Effector CD8-positive, alpha-beta T cell (primary cell): ENCODE data around the gene COL23A1.
A peak's percentile ranks its signal among the peaks of the same experiment; 100 is the strongest.
"Not testable (repeated sequence)": the region's sequence is repeated elsewhere in the genome, so short reads cannot be mapped to it uniquely, and the experiment has no call there.

Experiments
- DNase-seq: peaks from one replicate; lab custom pipeline; 2025; lab: John Stamatoyannopoulos, UW

The COL23A1 gene

DNA sequence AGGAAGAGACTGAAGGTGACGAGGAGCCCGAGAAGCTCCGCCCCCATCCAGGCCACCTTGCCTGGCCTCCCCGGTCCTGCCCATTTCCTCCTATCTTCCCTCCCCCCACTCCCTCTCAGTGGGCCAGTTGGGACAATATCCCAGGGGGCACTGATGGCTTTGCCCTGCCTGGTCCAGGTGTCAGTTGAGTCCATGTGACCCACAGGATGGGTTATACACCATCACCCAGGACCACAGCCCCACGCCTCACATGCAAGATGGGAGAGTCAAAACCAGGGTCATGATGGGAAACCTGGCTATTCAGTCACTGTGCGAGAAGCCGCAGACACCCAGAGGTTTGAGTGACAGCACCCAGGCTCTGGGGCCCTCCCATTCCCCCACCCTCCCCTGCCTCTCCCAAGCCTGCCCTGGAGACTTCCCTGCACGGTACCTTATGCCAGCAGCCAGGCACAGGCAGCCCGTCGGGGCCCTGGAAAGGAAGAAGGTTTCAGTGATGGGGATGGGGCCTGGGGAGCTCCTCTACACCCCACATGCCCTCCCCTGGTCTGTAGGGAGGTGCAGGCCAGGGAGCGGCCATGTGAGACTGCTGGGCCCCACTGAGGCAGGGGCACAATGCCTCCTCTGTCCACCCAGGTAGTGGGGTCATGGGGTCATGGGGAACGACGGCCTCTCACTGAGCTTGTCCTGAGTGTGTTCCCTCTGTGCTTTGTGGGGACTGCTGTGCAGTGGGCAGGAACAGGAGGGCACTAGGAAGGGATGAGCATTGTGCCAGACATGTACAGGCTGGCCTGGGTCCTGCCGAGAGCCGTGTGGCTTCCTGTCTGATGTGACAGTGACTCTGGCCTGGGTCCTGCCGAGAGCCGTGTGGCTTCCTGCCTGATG lies 351.2 kb downstream of the COL23A1 start:
- DNase-seq, result no peak

DNA sequence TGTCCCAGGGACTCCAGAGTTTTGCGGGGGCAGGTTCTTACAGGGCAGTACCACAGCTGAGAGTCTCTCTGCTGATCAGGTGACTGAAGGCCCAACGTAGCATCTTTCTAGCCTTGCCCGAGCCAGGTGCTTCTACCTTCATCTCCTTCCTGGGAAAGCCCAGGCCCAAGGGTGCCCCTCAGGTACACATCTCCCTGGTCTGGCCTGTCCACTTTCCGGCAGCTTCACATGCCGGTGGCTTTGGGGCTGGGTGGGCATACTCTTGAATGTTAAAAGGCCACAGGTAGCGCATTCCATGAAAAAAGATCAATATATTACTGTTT lies 351.9 kb downstream of the COL23A1 start:
- DNase-seq, result no peak

DNA sequence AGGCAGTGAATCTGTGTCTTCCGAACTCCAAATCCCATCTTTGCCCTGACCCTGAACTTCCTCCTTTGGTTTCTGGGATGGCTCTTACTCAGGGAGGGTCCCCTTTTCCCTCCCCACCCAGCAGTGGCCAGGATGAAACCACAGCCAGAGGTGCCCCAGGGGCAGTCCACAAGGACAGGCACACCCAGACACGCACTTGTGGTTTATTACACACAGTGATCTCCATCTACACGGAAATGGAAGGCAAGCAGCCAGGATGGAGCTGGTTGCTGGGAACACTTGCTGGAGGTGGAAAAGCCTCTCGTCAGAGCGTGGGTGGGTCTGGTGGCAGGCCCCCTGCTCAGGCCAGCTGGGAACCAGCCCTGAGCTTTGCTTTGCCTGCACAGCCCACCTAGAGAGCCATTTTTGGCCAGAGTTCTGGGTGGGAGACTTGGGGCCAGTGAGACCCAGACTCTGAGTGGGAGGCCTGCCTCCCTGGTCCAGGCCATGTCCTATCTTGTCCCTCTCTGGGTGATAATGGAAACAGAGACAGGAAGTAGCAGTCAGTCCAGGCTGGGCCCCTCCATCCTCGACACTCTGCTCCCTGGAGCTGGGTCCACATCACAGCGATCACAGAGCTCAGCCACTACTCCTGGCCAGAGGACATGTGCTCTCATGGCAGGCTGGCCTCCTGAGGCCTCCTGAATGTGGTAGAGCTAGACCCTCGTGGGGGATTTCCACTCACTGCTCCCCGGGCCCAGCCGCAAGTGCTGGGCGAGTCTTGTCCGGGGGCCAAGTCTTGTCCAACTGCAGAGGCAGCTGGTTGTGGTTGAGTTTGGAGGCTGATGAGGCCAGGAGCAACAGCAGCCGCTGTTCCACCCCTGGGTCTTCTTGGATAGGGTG lies 352.5 kb downstream of the COL23A1 start:
- DNase-seq, result no peak

DNA sequence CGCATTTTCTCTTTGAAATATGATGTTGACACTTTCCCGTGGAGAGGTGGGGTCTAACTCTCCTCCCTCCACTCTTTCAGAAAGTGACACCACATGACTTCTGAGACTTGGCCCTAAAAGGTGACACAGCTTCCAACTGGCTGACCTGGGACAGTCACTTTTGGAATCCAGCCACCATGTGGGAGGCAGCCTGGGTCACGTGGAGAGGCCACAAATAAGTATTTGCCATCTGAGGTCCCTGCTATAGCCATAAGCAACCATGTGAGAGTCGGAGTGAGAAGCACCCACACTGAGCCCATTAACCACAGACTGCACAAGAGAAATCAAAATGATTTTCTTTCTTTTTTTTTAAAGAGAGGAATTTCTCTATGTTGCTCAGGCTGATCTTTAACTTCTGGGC lies 353.5 kb downstream of the COL23A1 start:
- DNase-seq, result no peak

DNA sequence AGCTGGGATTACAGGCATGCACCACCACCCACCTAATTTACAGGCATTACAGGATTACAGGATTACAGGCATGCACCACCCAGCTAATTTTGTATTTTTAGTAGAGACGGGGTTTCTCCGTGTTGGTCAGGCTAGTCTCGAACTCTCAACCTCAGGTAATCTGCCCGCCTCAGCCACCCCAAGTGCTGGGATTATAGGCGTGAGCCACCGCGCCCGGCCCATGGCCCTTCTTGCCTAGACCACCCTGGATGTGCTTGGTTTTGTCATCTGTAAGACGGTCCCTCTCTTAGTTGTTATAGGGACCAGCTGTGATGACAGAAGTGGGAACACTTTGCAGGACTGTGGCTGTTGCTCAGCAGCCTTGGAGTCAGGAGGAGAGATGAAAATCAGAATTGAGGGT lies 354.1 kb downstream of the COL23A1 start:
- no peak for DNase-seq

DNA sequence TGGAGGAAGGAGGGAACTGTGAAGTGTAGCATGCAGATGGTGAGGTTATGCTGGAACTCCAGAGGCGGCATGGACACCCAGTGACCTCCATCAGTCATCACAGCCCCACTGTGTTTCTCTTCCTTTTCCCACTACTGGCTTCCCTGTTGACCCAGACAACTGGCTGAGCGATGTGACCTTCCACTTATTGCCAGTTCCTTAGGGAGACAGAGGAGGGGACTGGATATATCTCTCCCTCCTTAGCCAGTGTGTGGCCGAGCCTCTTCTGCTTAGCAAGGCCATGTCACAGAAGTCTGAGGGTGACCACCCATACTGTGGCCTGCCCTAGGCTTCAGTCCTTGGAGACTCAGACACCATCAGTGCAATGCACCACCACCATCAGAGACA lies 354.6 kb downstream of the COL23A1 start:
- no peak for DNase-seq

DNA sequence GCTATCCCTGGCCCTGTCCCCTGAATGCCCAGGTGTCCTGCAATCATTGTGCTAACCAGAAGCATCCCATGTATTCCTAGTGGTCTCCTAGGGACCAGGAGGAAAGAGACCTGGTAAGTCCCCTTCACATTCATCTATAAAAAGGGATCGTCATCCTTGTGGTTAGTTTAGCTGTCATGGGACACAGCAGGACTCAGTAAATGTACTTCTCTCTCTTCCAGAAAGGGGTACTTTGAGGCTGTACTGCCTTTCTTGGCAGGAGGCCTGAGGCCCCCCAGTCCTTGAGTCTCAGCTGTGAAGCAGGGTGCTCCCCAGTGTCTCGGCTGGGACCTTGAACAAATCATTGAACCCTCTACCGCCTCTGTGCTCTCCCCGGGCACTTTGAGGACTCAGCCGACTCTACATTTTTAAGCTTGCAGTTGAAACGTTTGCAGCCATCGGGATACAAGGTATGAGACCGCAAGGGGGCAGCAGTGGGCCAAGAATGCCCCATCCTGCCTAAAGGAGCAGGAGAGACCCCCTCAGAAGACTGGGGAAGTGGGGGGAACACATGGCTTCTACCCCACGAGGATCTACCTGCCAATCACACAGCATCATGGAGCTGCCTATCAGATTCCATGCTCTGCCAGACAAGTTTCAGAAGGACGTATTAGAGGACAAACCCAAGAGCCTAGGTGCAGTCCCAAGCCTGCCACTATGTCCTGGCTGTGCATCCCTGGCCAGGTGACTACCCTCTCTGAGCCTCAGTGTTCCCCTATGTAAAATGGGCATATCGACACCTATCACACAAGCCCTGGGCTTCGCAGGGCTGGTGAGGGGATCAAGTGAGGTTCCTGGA lies 355.2 kb downstream of the COL23A1 start:
- peak; percentile 74 for DNase-seq

DNA sequence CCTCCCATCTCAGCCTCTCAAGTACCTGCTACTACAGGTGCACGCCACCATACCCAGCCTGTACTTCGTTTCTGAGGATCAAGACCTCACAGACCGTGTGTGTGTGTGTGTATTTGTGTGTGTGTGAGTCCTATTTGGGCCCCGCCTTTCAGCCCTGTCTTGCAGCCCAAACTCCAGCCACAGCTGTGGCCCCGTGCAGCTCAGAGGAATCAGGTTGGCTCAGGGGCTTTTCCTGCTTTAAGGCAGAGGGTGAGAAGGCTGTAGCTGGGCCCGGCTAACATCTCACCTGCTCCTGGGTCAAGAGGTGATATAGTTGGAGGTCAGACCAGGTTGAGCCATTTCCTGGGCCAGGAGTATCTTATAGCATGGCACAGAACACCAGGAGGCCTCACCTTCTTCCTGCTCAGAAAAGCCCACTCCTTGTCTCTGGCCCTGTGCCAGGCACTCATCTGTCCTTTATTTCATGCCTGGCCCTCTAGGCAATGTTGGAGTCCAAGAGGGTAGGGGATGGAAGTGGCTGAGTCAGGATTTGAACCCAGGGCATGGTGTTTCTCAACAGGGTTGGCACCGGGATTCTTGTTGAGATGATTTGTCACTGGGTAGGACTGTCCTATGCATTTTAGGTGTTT lies 356.0 kb downstream of the COL23A1 start:
- DNase-seq, result no peak

DNA sequence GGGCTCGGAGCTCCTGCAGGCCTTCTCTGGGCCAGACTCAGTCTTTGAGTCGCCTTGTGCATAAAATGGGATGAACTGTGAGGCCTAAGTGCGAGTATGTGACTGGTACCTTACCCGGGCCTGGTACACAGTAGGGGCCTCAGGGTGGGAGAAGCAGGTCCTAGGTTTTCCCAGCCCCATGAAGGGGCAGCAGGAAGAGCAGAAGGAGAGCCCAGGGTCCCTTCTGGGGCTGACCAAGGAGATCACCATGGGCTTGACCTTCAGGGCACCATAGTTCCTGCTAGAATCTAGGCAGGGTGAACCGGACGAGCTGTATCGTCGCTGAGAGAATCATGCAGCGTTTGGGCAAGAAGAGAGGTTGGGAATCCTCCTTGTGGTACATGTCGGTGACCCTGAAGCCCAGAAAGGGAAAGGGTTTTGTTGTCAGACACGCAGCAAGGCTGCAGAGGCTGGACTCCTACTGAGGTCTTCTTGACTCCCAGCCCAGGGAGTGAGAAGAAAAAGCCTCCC lies 357.2 kb downstream of the COL23A1 start:
- DNase-seq, result no peak

DNA sequence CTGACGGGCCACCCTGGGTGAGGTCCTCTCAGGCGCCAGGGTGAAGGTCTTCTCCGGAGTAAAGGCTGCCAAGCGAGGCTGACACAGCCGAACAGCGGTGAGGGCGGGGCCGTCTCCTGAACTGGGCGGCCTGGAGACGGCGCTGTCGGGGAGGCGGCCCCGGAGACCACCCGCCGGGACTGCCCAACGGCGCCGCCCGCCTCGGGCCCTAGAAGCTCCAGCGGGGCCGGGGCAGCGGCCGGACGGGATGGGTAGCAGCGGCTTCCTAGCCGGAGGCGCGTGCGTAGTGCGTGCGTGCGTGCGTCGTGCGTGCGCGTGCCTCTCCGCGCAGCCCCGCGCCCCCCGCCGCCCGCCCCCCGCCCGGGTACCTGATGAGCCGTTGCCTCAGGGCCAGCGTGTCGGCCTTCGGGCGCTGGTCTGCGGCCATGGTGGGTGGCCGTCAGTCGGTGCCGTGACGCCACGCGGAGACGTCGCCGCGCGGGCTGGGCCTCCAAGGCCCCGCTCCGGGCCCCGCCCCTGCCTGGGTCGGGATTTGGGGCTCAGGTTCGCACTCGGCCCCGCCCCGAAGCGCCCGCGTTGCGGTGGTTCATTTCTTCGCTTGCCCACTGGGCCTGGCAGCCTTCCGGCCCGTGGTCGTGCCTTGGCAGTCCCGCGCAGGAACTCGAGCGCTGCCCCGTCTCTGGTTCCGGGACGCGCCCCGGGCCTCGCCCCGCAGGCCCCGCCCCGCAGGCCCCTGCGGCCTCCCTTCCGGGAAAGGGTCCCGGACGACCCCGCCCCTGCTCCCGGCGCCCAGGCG lies 357.9 kb downstream of the COL23A1 start, which contains the start of gene PHYKPL:
PHYKPL (minus strand) TSS at position 679 of the 796 bp plus-strand sequence; CDS start at position 427, 252 bp downstream.
- DNase-seq, result peak; percentile 51

GRCh38 chr5:178231539-178232123 lies 358.6 kb downstream of the COL23A1 start:
- no peak for DNase-seq

- no peak for DNase-seq
Observed at GRCh38 chr5:178230879-178231538, 359.2 kb downstream of the COL23A1 start.

- no peak for DNase-seq
Observed at GRCh38 chr5:178229861-178230260, 360.3 kb downstream of the COL23A1 start.

GRCh38 chr5:178229111-178229510 lies 361.1 kb downstream of the COL23A1 start:
- DNase-seq, result not testable (repeated sequence)

- no peak for DNase-seq
Observed at GRCh38 chr5:178228609-178229008, 361.6 kb downstream of the COL23A1 start.

GRCh38 chr5:178227929-178228328 lies 362.3 kb downstream of the COL23A1 start:
- no peak for DNase-seq

GRCh38 chr5:178227138-178227659 lies 363.0 kb downstream of the COL23A1 start:
- DNase-seq, result no peak

DNA sequence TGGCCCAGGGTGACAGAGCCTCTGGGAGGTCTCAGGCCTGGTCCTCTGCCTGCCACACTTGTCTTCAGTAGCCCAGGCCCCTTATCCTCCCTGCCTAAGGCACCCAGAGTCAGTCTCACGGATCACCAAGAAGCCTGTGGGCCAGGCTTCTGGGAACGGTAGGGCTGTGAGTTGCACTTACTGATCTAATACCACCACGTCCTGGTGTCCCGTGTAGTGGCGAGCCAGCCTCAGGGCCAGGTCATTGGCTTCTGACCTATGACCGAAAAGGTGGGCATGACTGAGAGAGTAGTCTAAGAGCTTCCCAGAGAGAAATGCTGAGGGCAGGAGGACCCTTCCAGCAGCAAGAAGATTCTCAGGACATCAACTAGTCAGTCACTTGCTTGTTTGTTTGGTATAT lies 365.0 kb downstream of the COL23A1 start:
- DNase-seq, result no peak

GRCh38 chr5:178224403-178224802 lies 365.8 kb downstream of the COL23A1 start:
- no peak for DNase-seq
